Left cardiac atrium (tissue), 4 donors: ENCODE measurements around the gene CNTN3. TPM values are rescaled to one million over a fixed set of nuclear protein-coding genes. Genes with fewer than 3 reads are reported as not detected.

Experiments
- ATAC-seq, 2 donors: fragments of 200-7000 bp; cut with Tn5 transposase; one replicate each; pipeline ENCODE4 v1.9.1; 2020; ENCODE audit warnings: mild to moderate bottlenecking in 2 of 2, moderate library complexity in 2 of 2
- DNase-seq: peaks from one replicate; pipeline ENCODE4 v3.0.0-alpha.2; 2020
- intact Hi-C, 2 donors: fragments of 100-400 bp; cut with DNase I; formaldehyde crosslinking; loops; one replicate each; pipeline versions ENCODE4 v1.14.1 to v1.15.1; 2022 to 2023
- long read RNA-seq: library from polyadenylated mRNA; unstranded; transcript quantifications from one replicate; pipeline ENCODE4 v2.0.0, GENCODE V29; 2021
- total RNA-seq, 2 donors: library from RNA; stranded (reverse); fragmentation: NEBNext Ultra II Directional; extraction: Animal tissue kit (Norgen Biotek cat#: 25700); gene quantifications; one replicate each; pipeline ENCODE4 v1.2.1, GENCODE V29; 2021
- donor health status: DM: no; HTN: yes; CAD: no.
- donor health status: DM: no; HTN: yes; CAD: no; lungs with severe emphysema.
- donor health status: DM: yes; HTN: yes; CAD: no.
- donor health status: Dilated cardiomyopathy.

CNTN3 gene
- 1 to 10 TPM; 3.0 to 4.3 TPM for total RNA-seq
- long read RNA-seq, partial matches to known transcripts: 1 of 2 reads
- long read RNA-seq, other reads (novel, unspliced or antisense): 1 of 2 reads

DNA sequence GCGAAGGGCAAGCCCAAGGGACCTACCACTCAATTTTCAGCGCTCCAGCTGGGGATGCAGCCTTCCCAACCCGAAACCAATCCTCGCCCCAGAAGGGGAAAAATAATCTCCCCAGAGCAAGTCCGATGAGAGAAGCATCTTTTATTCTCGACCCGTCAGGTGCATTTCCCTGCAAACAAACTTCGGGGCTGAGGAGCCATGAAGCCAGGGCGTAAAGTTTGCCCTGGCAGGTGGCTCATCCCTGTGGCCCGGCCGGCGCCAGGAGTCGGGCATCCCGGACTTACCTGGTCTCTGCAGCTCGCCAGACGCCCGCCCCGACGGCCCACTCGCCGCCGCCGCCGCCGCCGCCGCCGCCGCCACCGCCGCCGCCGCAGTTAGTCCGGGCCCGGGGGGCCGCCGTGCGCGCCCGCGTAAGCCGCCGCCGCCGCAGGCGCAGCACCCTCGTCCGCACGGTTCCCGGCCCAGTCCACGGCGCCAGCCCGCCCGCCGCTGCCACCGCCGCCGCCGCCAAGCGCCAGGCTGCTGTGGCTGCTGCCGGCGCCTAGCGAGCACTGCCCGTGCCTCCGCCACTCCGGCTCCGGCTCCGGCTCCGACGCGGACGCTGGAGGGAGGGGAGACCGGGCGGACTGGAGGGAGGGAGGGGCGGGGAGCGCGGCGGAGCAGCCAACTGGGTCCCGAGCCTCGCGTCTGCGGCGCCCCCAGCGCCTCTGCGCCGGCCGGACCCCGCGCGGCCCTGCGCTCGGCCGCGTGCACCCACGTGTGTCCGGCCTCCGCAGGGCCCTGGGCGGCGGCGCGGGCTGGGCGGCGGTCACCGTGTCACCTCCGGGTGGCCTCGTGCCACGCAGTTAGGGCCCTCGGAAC lies at the start of gene CNTN3:
Gene CNTN3 (minus strand): TSS at position 553 of the 861 bp plus-strand sequence. CDS start 93,547 bp downstream, outside the sequence.
- intact Hi-C loops: no loop called here
- peak; percentile 83 to 87 for ATAC-seq

DNA sequence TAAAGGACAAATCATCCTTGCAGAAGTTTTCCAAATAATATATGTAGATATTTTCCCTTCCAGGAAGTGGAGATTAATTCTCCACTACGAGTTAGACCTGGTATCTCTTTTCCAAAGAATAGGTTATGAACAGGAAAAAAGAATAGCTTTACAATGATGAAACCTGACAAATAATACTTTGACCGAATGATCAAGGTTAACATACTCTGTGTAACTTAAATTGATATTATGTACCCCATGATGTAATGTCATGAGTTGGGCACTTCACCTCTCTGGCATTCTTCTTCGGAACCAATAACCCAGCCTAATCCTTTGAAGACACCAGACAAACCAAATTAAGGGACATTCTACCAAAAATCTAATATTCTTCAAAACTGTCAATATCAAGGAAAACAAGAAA lies 48.7 kb upstream of the CNTN3 start:
- ATAC-seq: no peak
- intact Hi-C loops: no loop called here
- DNase-seq: no peak

More for the DNA sequence above, at the start of gene CNTN3:
- DNase-seq: peak; percentile 22

DNA sequence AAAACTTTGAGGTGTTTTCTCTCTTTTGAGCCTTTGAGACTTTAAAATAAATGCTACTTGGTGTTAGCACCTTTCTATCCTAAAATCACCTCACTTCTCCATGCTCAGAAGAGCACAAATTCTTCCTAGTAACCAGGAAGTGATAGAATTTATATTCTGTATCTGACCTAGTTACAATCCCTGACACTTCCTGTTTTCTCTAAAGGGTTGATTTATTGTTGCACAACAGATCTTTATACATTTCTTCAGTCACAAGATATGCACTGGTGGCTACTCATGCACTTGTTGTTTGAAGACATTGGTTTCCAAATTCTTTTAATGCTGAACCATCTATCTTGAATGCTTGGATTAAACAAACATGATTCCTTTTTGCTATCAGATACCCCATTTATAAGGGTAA lies 47.2 kb upstream of the CNTN3 start:
- DNase-seq: no peak
- no peak for ATAC-seq
- intact Hi-C loops: no loop called here

DNA sequence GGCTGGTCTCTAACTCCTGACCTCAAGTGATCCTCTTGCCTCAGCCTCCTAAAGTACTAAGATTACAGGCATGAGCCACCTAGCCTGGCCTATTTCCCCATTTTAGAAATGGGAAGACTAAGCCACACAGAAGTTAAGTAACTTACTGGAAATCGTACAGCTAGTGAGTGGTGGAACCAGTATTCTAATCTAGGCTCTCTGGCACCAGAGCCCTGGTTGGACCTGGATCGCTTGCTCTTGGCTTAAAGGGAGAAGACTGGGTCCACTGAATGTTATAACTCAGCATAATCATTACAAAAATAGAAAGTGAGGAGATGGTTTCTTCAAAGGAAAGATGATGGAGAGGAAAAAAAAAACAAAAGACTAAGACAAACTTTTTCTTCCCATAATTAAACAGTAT lies 37.4 kb upstream of the CNTN3 start:
- DNase-seq (no peak), ATAC-seq (peak in 1 of 2 donors; percentile 78)

DNA sequence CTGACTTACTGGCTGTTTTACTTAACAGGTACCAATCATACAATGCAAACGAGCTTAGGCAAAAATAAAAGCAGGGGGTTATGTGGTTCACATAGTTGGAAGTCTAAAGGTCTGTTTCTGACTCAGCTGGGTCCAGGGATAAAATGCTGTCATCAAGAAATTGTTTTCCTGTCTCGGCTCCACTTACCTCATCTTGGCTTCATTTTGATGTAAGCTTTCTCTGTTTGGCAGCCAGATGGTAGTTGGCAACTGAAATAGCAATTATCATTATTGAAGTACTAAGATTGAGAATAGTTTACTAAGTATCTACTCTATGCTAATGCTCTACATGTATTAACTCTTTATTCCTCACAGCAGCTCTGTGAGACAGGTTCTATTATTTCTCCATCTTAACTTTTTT lies 36.8 kb upstream of the CNTN3 start:
- ATAC-seq (peak; percentile 38 to 81), DNase-seq (no peak)
- intact Hi-C loops: no loop called here

More for the DNA sequence above, 37.4 kb upstream of the CNTN3 start:
- intact Hi-C loops: no loop called here

DNA sequence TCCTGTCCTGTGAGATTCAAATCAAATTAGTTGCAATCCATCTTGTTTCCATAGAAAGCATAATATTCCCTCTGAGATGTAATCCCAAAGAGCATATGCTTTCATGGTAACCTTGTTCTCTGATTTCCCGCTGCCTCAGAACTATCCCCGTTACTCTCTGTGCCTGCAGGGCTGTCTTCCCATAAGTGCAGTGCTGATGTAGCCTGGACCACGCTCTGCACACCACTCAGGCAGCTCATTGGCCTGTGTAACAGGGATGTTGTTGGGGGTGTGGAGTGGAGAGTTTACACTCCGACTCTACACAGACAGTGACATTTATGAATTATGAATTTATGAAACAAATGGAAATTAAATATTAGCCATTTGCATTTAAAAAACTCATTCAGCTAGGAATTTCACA lies 33.6 kb upstream of the CNTN3 start:
- ATAC-seq (no peak), DNase-seq (no peak)
- intact Hi-C loops: no loop called here

DNA sequence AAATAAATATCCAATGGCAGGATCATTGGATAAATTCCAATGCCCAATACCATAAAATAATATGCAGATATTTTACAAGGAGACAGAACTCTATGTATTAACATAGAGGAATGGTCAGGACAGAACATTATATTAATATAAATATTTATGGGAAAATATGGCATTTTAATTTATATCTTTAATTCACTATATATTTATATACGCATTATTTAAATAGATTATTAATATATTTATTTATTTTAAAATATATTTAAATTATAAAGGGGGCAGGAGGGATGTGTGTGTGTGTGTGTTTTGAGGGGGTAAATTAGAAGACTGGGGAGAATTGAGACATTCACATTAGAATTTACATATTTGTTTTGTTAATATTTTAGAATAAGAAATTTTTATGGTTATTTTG lies 31.6 kb upstream of the CNTN3 start:
- ATAC-seq (no peak), DNase-seq (no peak)
- intact Hi-C loops: no loop called here

DNA sequence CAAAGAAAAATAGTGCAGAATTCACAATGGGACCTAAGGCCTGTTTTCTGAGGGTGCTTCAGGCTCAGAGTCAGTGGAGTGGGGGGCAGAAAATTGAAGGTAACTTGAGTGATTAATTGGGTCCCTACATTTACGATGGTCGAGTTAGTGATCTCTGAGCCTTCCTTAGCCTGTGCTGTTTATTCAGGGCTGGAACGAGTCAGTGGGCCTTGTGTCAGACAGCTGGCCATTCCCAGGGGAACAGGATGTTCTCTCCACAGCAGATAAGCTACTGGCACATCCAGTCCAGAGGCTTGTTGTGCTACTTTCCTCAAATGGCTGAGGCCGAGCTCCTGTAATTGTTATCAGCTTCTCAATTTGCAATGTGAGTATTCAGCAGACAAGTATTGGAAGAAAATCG lies 29.2 kb upstream of the CNTN3 start:
- DNase-seq (peak; percentile 54), ATAC-seq (peak; percentile 100)
- intact Hi-C loops: no loop called here

DNA sequence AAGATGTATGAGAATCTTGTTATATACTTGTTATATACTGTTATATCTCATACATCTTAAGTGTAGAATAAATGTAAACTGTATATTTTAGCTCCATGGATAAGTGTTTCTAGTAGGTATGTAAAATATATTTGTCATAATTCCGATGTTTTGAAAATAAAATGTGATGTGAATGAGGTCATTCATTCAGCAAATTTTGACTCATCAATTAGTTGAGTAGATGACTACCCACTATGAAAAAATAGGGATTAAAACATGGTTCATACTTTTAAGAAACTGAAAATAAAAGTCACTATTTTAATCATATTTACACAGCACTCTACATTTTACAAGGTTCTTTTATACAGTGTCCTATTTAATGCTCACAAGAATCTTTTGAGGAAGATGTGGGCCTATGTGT lies 28.4 kb upstream of the CNTN3 start:
- intact Hi-C loops: no loop called here
- ATAC-seq: no peak
- no peak for DNase-seq

DNA sequence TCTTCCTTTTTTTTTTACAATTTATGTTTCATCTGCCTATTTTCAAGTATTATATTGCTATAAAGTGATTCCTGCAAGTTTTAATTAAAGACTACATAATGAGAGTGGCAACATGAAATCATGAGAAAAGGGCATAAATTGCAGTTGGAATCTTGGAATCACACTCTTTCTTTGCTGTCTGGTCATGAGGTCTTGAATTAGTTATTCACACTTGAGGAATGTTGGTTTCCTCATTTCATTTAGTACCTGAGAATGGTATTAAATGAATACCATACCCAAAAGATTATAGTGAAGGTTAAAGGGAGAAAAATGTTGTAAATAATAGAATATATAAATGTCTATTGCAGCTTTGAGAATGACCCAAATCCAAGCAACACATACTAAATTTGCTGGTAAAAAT lies 25.8 kb upstream of the CNTN3 start:
- no peak for ATAC-seq
- intact Hi-C loops: no loop called here

DNA sequence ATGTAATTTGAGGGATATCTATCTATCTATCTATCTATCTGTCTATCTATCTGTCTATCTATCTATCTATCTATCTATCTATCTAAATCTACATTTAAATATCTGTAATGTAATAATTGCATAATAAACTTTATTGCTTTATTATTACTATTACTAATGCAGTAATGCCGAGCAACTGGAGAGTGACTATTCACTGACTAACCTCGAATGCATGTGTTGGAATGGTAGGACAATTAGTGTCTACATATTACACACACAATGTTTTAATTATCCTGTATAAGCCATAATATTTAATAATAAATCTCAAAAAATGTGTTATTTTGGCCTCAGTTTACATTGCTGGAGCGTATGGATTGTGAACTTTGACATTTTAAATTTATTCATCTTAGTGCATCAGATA lies 25.2 kb upstream of the CNTN3 start:
- ATAC-seq (no peak), DNase-seq (no peak)
- intact Hi-C loops: no loop called here

More for the DNA sequence above, 25.8 kb upstream of the CNTN3 start:
- no peak for DNase-seq

DNA sequence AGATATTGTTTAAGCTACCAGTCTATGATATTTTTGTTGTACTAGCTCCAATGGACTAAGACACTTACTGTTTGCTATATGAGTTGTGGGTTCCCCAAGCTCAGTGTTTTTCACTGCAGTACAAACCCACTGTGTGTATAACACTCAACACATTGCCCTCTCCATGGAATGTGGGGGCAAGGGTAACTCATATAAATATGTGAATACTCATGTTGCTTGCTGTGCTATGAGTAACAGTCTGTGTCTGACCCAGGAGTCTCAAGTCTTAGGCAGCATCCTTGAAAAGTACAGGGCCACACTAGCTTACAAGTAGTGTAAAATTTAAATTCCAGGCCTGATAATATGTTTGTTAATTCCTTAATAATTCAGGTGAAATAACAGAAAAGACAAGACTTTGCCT lies 22.5 kb upstream of the CNTN3 start:
- ATAC-seq (no peak), DNase-seq (no peak)
- intact Hi-C loops: no loop called here

DNA sequence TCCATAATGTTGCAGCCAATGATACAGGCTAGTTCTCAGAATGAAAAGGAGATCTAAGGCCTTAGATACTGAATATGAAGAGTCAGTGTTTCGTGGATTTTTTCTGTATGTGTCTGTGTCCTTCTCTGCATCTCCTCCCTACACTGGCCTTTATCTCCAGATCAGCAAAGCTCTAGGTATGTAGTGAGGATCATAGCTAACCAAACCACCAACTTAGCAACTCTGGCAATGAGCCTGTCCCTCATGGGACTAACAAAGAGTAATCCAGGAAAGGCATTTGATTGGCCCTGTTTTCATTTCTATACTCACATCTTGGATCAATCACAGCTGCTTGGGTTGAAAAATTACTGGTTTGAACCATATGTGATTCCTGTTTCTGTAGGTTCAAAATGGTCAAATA lies 18.6 kb upstream of the CNTN3 start:
- DNase-seq (no peak), ATAC-seq (no peak)
- intact Hi-C loops: no loop called here

DNA sequence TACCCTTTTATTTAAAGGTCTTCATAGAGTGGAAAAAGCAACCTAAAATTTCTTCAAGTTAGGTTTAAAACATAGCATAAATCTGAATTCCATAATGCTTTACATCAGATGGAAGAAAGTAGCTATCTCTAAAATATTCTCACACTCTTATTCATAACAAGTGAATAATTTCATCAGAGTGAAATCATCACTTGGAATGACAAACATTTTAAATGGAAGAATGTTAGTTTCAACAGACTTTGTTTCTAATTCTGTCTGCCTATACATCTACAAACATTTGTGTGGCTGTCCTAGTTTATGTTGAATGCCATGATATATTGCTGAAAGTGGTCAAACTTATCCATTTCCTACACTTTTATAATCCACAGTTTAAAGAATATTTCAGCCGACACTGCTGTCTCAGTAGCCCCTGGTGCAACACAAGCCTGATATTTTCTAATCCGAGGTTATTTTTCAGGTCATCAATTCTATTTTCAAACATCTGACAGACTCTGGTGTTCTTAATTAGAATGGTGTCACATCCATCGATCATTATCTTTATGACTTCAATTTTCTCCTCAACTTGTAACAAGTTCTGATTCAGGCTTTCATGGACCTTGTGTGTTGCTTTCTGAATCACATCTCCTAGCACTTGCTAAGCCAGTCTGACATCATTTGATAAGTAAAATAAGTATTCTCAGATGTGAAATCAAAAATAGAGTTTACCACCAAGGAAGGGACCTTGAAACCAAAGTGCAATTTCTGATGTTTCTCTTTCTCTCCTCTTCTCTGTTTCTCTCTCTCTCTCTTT lies 17.1 kb upstream of the CNTN3 start:
- DNase-seq: no peak
- intact Hi-C loops: no loop called here
- no peak for ATAC-seq

DNA sequence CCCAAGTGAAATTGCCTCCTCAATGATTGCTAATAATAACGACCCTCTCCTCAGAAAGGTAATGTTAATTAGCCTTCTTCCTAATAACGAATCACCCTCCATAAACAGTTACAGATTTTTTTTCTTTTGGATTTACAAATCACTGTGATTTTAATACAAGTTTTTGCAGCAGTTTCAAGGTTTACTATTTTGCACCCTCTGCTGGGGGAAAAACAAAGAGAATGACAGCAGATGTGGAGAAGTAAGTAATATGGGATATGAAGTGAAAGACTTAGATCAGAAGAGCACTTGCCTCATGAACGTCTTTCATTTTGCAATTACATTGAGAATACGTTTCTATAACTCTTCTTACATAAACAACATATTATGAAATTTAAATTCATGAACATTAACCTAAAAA lies 16.1 kb upstream of the CNTN3 start:
- ATAC-seq (no peak), DNase-seq (no peak)
- intact Hi-C loops: no loop called here

DNA sequence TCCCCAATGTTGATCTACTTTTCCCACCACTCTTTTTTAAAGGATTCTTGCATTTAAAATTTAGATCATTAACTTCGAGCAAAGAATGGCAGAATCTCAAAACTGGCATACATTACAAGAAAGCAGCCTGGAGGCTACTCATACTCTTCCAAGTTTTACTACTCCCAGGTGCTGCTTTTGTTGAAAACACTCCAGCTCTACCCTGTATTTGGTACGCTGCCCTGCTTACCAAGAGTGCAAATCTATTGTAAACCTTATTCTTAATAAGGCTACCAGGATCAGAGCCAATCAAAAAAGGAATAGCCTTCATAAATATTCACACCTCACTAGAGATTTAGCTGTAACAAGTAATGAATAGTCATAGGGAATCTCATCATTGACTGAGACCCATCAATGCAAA lies 11.6 kb upstream of the CNTN3 start:
- intact Hi-C loops: no loop called here
- ATAC-seq (no peak), DNase-seq (no peak)

DNA sequence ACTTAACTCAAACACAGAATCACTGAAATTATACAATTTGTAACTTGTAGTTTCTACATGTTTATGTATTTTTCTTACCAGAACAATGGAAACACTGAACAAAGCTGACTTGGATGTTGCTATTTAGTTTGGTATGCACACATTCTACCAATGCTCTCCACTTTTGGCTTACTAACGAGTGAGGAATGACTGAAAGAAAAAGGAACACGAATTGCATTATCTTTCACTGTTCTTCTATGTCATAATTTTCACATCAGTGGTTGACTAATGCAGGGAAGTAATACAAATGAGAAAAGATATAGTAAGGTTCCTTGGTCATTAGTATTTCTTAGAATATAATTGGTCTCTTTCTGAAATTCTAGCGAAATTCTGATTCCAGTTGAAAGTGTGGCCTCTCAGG lies 9.8 kb upstream of the CNTN3 start:
- ATAC-seq: no peak
- no peak for DNase-seq
- intact Hi-C loops: no loop called here

DNA sequence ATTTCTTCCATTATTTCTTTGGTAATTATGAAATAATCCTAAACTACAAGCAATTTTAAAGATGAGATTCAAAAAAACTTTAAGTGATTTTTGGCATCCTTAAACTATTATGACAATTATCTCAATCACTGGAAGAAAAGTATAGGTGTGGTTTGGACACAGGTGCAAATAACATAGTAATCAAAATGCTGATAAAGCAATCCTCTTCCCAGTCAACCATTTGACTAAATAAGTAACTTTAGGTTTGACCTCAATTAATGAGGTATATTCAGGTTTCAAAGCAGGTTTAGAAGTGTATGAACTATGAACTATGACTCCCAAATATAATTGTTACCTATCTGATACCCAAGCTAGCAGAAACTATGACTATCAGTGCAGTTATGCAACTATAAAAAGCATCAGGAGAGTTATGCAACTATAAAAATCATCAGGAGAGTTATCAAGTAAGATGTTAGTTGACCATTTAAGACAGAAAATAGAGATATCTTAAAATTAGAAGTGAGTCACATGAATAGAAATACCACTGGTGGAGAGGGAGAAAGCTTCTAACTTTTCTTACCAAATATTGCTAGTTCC lies 8.9 kb upstream of the CNTN3 start:
- intact Hi-C loops: no loop called here
- DNase-seq (no peak), ATAC-seq (no peak)

DNA sequence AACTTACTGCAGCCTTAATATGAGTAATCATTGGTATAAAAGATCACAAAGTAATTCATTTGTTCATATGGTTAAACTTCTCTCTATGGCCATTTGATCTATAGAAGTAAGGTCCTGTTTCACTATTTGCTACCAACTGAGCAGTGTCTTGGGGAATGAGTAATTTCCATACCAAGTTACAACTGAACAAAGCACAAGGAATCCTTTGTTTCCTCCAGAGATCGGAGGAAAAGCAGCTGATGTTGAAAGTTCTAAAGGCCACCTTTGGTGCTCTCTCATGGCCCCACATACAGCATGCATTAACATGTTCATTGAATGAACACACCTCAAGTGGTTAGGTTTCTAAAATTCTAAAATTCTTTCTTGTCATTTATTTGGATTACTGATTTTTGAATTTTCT lies 7.1 kb upstream of the CNTN3 start:
- ATAC-seq (no peak), DNase-seq (no peak)
- intact Hi-C loops: no loop called here

DNA sequence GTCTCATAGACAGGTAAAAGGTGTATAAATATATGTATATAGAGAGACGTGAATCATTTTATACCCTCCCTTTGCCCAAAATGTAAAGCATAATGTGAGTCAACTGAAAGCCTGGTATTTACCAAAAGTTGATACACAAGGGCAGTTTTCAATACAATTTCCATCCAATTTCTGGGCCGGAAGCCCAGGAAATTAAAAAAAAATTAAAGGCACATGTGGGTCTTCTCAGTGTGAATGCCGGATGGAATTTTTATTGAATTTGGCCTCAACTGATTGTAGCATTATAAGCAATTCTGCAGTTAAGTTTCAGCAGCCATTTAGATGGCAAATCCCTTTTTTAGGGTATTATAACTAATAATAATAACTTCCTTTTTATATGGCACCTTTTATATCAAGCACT lies 3.3 kb upstream of the CNTN3 start:
- DNase-seq (no peak), ATAC-seq (no peak)
- intact Hi-C loops: no loop called here
